Endothelial cell of umbilical vein (primary cell): ENCODE data around the gene COL15A1. TPM values are rescaled to one million over a fixed set of nuclear protein-coding genes. Genes with fewer than 3 reads are reported as not detected.

ENCODE experiments used
- BruUV-seq: library from RNA; stranded (reverse); fragments of 400-500 nt; replicated peaks from 2 replicates; lab custom pipeline; 2021; lab: Mats Ljungman, UMichigan
- CTCF ChIA-PET: fragments of 300-600, 350-600 bp; sonication (Branson Sonifier 250); formaldehyde crosslinking; loops from one replicate; lab custom pipeline; 2021; ENCODE audit warnings: antibody characterized with exemption, inconsistent platforms; lab: Charles Lee
- POLR2A ChIA-PET: fragments of 300-600, 350-600 bp; sonication (Branson Sonifier 250); formaldehyde crosslinking; loops from one replicate; lab custom pipeline; 2021; ENCODE audit warnings: antibody characterized with exemption, inconsistent platforms; lab: Charles Lee
- DNase-seq: peaks from one replicate; pipeline ENCODE4 v3.0.0-alpha.2; 2011; ENCODE audit warnings: low read depth, low spot score
- FAIRE-seq: peaks from 2 replicates; lab custom pipeline; 2011; peaks lifted over from hg19 to GRCh38; lab: Jason Lieb, UNC
- H2AFZ ChIP-seq: 2 replicates; pipeline ENCODE4 v1.6.0; 2012; ENCODE audit warnings: low read depth, low read length, control low read depth, inconsistent platforms
- H3K27ac ChIP-seq: 2 replicates; pipeline ENCODE4 v1.5.1; 2011; ENCODE audit warnings: low read depth, mild to moderate bottlenecking, control low read depth, low read length, moderate library complexity; ENCODE audit not compliant: insufficient read depth
- H3K27me3 ChIP-seq, 2 experiments: 2 replicates each; pipeline versions ENCODE4 v1.6.0 to v1.6.1; 2011; ENCODE audit warnings: low read length in 2 of 2, mixed read lengths in 1 of 2; ENCODE audit not compliant: control insufficient read depth in 2 of 2, insufficient read depth in 2 of 2
- H3K36me3 ChIP-seq, 2 experiments: 2 replicates in 1 of 2; 3 replicates in 1 of 2; pipeline ENCODE4 v1.5.1; 2011; ENCODE audit warnings: low read length in 2 of 2, mild to moderate bottlenecking in 1 of 2, moderate library complexity in 1 of 2; ENCODE audit not compliant: control insufficient read depth in 2 of 2, insufficient read depth in 2 of 2; ENCODE audit errors: extremely low read depth in 1 of 2
- H3K4me1 ChIP-seq: 3 replicates; pipeline ENCODE4 v1.5.1; 2011; ENCODE audit warnings: mild to moderate bottlenecking, low read length; ENCODE audit not compliant: control insufficient read depth, insufficient read depth; ENCODE audit errors: extremely low read depth
- H3K4me2 ChIP-seq: 2 replicates; pipeline ENCODE4 v1.6.1; 2011; ENCODE audit warnings: low read length, control low read depth, mixed read lengths; ENCODE audit not compliant: insufficient read depth
- H3K4me3 ChIP-seq, 3 experiments: fragments of 200-600 bp in 1 of 3; sonication (generic), shearing (Covaris generic) in 1 of 3; replicated peaks in 1 of 3; 2 replicates each; pipeline ENCODE4 v1.5.1; 2011 to 2016; ENCODE audit warnings: control low read depth in 3 of 3, low read length in 3 of 3, mild to moderate bottlenecking in 2 of 3, inconsistent platforms in 1 of 3, low read depth in 1 of 3, moderate library complexity in 1 of 3; ENCODE audit not compliant: insufficient read depth in 1 of 3
- H3K79me2 ChIP-seq: 2 replicates; pipeline ENCODE4 v1.6.0; 2012; ENCODE audit warnings: low read length, inconsistent platforms; ENCODE audit not compliant: control insufficient read depth, insufficient read depth
- H3K9ac ChIP-seq: replicated peaks from 2 replicates; pipeline ENCODE3; 2011; ENCODE audit warnings: low read length, control low read depth; ENCODE audit not compliant: insufficient read depth; ENCODE audit errors: extremely low read depth
- H3K9me1 ChIP-seq: replicated peaks from 3 replicates; pipeline ENCODE4 v1.6.0; 2011; ENCODE audit warnings: mild to moderate bottlenecking, low read length; ENCODE audit not compliant: control insufficient read depth, insufficient read depth; ENCODE audit errors: extremely low read depth
- H3K9me3 ChIP-seq: replicated peaks from 2 replicates; pipeline ENCODE4 v1.5.1; 2012; ENCODE audit warnings: low read length, inconsistent platforms; ENCODE audit not compliant: control insufficient read depth, insufficient read depth
- H4K20me1 ChIP-seq: replicated peaks from 2 replicates; pipeline ENCODE3; 2011; ENCODE audit warnings: mild to moderate bottlenecking, low read length; ENCODE audit not compliant: control insufficient read depth, insufficient read depth; ENCODE audit errors: extremely low read depth
- EZH2 ChIP-seq: IDR thresholded peaks from 2 replicates; pipeline ENCODE4 v1.6.1; 2012; ENCODE audit warnings: borderline replicate concordance, low read depth, mild to moderate bottlenecking, moderate library complexity, low read length, inconsistent platforms; ENCODE audit not compliant: severe bottlenecking
- FOS ChIP-seq: IDR thresholded peaks from 2 replicates; pipeline ENCODE4 v1.6.1; 2011; ENCODE audit warnings: mild to moderate bottlenecking, low read length, moderate library complexity, borderline replicate concordance; ENCODE audit not compliant: insufficient read depth
- GATA2 ChIP-seq: IDR thresholded peaks from 2 replicates; pipeline ENCODE4 v1.7.0; 2011; ENCODE audit warnings: low read depth, mild to moderate bottlenecking, moderate library complexity, mixed read lengths, low read length; ENCODE audit not compliant: insufficient read length, insufficient read depth
- JUN ChIP-seq: IDR thresholded peaks from 2 replicates; pipeline ENCODE4 v1.6.1; 2011; ENCODE audit warnings: borderline replicate concordance, low read depth; ENCODE audit not compliant: insufficient read length, insufficient read depth
- MYC ChIP-seq: IDR thresholded peaks from one replicate; pipeline ENCODE4 v1.6.1; 2011; ENCODE audit warnings: mild to moderate bottlenecking, low read depth, low read length
- POLR2A ChIP-seq: IDR thresholded peaks from 2 replicates; pipeline ENCODE4 v1.6.1; 2012; ENCODE audit warnings: low read depth, mild to moderate bottlenecking, control low read depth, low read length
- POLR2AphosphoS5 ChIP-seq: IDR thresholded peaks from 2 replicates; pipeline ENCODE4 v1.6.1; 2012; ENCODE audit warnings: low read depth, mild to moderate bottlenecking, control low read depth, low read length, moderate library complexity; ENCODE audit not compliant: insufficient read depth
- dilution Hi-C: fragments of 300-500 bp; cut with MboI; formaldehyde crosslinking; loops from one replicate; pipeline ENCODE4 v1.15.0; 2019; ENCODE audit warnings: low sequenced_read_pairs; ENCODE audit not compliant: extremely low pct_ligation_motif_present
- intact Hi-C: fragments of 100-400 bp; cut with micrococcal nuclease; formaldehyde crosslinking; loops from one replicate; pipeline ENCODE4 v1.10.0; 2022
- polyA plus RNA-seq, 4 experiments: library from polyadenylated mRNA; depleted of rRNA in 3 of 4; stranded (reverse) in 3 of 4; unstranded in 1 of 4; fragments of >200 nt; gene quantifications; 2 replicates each; pipeline versions ENCODE4 v1.2.1 to v1.2.3, GENCODE V29; 2011 to 2012; ENCODE audit warnings: missing spikeins in 1 of 4
- total RNA-seq: library from RNA; stranded (reverse); gene quantifications from 2 replicates; pipeline ENCODE4 v1.2.3, GENCODE V29; 2021
- TF ChIP-seq, protein P1 (sequence below): IDR thresholded peaks from 2 replicates; pipeline ENCODE4 v1.6.1; 2011; ENCODE audit not compliant: insufficient read depth, insufficient read length
- TF ChIP-seq, protein P2 (sequence below), 2 donors: IDR thresholded peaks; 1 replicate in 1 of 2; 2 replicates in 1 of 2; pipeline ENCODE4 v1.5.1; 2011; ENCODE audit warnings: low read length in 2 of 2, mild to moderate bottlenecking in 2 of 2, moderate library complexity in 2 of 2, control low read depth in 1 of 2, inconsistent platforms in 1 of 2, low read depth in 1 of 2; ENCODE audit not compliant: insufficient read depth in 1 of 2; ENCODE audit errors: extremely low read depth in 1 of 2

Gene COL15A1
- total and polyA plus RNA-seq, 2 donors (not counting 3 experiments of a cell fraction or from before 2014, with no cell fraction given) = not detected

DNA sequence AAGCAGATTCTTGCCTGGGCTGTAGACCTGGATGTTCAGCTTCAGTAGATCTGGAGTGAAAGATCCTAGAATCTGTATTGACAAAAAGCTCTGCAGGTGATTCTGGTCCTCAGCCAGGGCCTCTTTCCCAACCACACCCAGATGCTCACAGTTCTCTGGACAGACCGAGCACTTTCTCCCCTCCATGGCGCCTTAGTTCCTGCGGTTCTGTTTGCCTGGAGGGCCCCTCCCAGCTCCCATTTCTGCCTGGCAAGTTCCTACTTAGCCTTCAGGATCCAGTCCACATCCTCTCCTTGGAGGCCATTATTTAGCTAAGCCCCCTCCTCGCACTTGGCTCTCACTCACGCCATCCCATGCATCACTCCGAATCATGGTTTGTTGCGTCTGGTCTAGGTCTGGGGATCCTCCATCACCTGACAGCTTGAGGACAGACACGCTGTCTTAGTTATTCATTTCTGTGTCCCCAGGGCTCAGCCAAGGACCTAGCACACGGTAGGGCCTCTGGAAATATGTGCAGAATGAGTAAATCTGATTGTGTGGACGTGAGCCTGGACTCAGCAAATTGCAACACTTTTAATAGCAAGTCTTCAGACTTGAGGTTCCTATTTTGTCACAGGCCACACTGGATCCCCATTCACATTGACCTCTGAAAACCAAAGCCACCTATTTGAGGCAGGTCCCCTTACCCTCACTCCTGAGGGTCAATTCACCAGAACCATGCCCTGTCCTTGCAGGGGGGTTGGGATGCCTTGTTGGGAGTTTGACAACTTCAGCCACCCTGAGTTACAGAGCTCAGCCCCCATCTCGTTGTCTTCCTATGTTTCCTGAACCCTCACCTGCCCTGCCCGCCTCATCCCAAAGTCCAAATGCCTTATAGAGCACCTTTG is 50.7 kb downstream of the COL15A1 start:
- H3K27ac ChIP-seq = no peak overlapping the region
- H2AFZ ChIP-seq = no peak overlapping the region
- H3K4me1 ChIP-seq = no peaks in the 10 kb centered on the region
- intact Hi-C loops (no loop called here), dilution Hi-C loops (no loop called here)
- FAIRE-seq (no peak), DNase-seq (no peak)
- no peak overlapping the region for H3K4me2 ChIP-seq
- no peak for TF ChIP-seq MYC
- TF ChIP-seq GATA2 = no peak
- TF ChIP-seq, protein P1, sequence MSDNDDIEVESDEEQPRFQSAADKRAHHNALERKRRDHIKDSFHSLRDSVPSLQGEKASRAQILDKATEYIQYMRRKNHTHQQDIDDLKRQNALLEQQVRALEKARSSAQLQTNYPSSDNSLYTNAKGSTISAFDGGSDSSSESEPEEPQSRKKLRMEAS = no peak
- no peak for TF ChIP-seq JUN
- H4K20me1 ChIP-seq = no peaks in the 10 kb centered on the region
- H3K27me3 ChIP-seq = peaks cover 0 to 10% of the 10 kb centered on the region in 2 experiments
- no peaks in the 10 kb centered on the region for H3K79me2 ChIP-seq
- POLR2A ChIA-PET = no interaction called here
- H3K9ac ChIP-seq = no peak overlapping the region
- H3K9me3 ChIP-seq = no peaks in the 10 kb centered on the region
- no peak overlapping the region for H3K4me3 ChIP-seq
- no TSS peak for BruUV-seq
- CTCF ChIA-PET = interaction anchor here (5.3 to 7.5 kb wide), 2 partner anchors 134 to 148 kb away, joined by 68 to 181 read pairs; no protein-coding TSS in a partner anchor
- no peaks in the 10 kb centered on the region for H3K36me3 ChIP-seq
- H3K9me1 ChIP-seq = no peaks in the 10 kb centered on the region

DNA sequence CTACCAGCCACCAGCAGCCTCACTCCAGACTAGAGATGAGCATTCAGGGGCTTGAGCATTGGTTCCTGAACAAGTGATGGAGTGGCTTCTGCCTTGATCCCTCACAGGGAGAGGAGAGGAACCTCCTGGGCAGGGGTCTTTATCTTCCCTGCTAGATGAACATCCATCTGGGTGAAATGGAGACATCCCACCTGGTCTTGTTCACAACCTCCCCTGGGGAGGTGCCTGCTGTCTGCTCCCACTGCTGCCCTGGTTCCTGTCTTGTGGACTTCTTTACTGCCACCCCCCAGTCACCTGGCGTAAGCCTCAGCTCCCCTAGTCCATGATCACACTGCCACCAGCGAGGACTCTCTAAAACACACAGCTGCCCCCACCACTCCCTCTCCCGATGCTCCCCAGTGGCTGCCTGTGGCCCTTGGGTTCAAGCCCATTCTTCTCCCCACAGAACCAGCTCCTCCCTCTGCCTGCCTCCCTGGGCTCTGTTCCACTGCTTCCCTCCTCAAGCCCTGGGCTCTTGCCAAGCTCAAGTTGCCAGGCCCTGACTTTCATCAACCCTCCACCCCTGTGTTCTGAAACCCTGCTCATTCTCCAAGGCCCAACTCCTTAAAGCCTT is 51.5 kb downstream of the COL15A1 start:
- TF ChIP-seq EZH2 (no peak), POLR2AphosphoS5 (no peak), FOS (no peak), GATA2 (no peak), JUN (no peak), POLR2A (no peak)
- TF ChIP-seq, protein P1 = no peak
- TF ChIP-seq, protein P2, sequence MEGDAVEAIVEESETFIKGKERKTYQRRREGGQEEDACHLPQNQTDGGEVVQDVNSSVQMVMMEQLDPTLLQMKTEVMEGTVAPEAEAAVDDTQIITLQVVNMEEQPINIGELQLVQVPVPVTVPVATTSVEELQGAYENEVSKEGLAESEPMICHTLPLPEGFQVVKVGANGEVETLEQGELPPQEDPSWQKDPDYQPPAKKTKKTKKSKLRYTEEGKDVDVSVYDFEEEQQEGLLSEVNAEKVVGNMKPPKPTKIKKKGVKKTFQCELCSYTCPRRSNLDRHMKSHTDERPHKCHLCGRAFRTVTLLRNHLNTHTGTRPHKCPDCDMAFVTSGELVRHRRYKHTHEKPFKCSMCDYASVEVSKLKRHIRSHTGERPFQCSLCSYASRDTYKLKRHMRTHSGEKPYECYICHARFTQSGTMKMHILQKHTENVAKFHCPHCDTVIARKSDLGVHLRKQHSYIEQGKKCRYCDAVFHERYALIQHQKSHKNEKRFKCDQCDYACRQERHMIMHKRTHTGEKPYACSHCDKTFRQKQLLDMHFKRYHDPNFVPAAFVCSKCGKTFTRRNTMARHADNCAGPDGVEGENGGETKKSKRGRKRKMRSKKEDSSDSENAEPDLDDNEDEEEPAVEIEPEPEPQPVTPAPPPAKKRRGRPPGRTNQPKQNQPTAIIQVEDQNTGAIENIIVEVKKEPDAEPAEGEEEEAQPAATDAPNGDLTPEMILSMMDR (IDR thresholded peaks at IDR 0.05; ENCODE audit: extremely low read depth in 1 of 2, insufficient read depth in 1 of 2, low read depth in 1 of 2, low read length in 2 of 2) = no peak
- BruUV-seq = no TSS peak
- FAIRE-seq (no peak), DNase-seq (no peak)
- intact Hi-C loops (no loop called here), dilution Hi-C loops (no loop called here)
- Histone ChIP-seq H3K27me3 (peaks cover 0 to 10% of the 10 kb centered on the region in 2 experiments), H3K4me2 (no peak overlapping the region), H3K9me3 (no peaks in the 10 kb centered on the region), H3K9me1 (no peaks in the 10 kb centered on the region), H3K27ac (no peak overlapping the region), H2AFZ (no peak overlapping the region), H3K4me3 (no peak overlapping the region), H3K4me1 (no peaks in the 10 kb centered on the region), H3K9ac (no peak overlapping the region), H4K20me1 (no peaks in the 10 kb centered on the region), H3K79me2 (no peaks in the 10 kb centered on the region), H3K36me3 (no peaks in the 10 kb centered on the region)
- ChIA-PET POLR2A (no interaction called here), CTCF (interaction anchor here (0.9 to 7.5 kb wide), 3 partner anchors 135 to 154 kb away, joined by 3 to 181 read pairs (median 68); no protein-coding TSS in a partner anchor)
